WTC11 (cell line): Measurements from ENCODE around the gene PLXDC2. TPM values are rescaled to one million over a fixed set of nuclear protein-coding genes. Genes with fewer than 3 reads are reported as not detected.

Experiments used
- ATAC-seq: fragments of 200-7000 bp; cut with Tn5 transposase; 2 replicates; pipeline ENCODE4 v1.10.0; 2021; ENCODE audit warnings: mild to moderate bottlenecking, moderate library complexity
- CTCF ChIA-PET: fragments of 300-600 bp; sonication (Branson Sonifier 250); formaldehyde crosslinking; loops from one replicate; lab custom pipeline; 2021; ENCODE audit warnings: antibody characterized with exemption; lab: Charles Lee
- POLR2A ChIA-PET: fragments of 350-600 bp; sonication (Branson Sonifier 250); formaldehyde crosslinking; loops from one replicate; lab custom pipeline; 2021; ENCODE audit warnings: antibody characterized with exemption; lab: Charles Lee
- DNase-seq: peaks from one replicate; pipeline ENCODE4 v3.0.0; 2021; ENCODE audit warnings: low spot score
- H3K27ac Mint-ChIP-seq: 2 replicates; pipeline ENCODE4 v1.8.0; 2021; ENCODE audit warnings: mixed read lengths
- H3K27me3 Mint-ChIP-seq: 2 replicates; pipeline ENCODE4 v1.8.0; 2021; ENCODE audit warnings: low read depth, mild to moderate bottlenecking, moderate library complexity, mixed read lengths
- H3K36me3 Mint-ChIP-seq: 2 replicates; pipeline ENCODE4 v1.8.0; 2021; ENCODE audit warnings: mixed read lengths
- H3K4me1 Mint-ChIP-seq: 2 replicates; pipeline ENCODE4 v1.8.0; 2022; ENCODE audit warnings: mixed read lengths
- H3K4me3 Mint-ChIP-seq: 2 replicates; pipeline ENCODE4 v1.8.0; 2021; ENCODE audit warnings: mild to moderate bottlenecking, moderate library complexity, mixed read lengths
- H3K9me3 Mint-ChIP-seq: 2 replicates; pipeline ENCODE4 v1.8.0; 2021; ENCODE audit warnings: mixed read lengths
- ELF4 ChIP-seq: sonication (generic); formaldehyde crosslinking; IDR thresholded peaks from 2 replicates; pipeline ENCODE4 v1.8.1; 2022; ENCODE audit warnings: low read depth, mild to moderate bottlenecking, moderate library complexity, missing genetic modification reagents
- ESRRA ChIP-seq: sonication (generic); formaldehyde crosslinking; IDR thresholded peaks from 2 replicates; pipeline ENCODE4 v1.8.1; 2022; ENCODE audit warnings: mild to moderate bottlenecking, missing genetic modification reagents, borderline replicate concordance
- ETV6 ChIP-seq: sonication (generic); formaldehyde crosslinking; IDR thresholded peaks from 2 replicates; pipeline ENCODE4 v1.8.1; 2022; ENCODE audit warnings: mild to moderate bottlenecking, missing genetic modification reagents
- GTF2I ChIP-seq: fragments of 250-450 bp; sonication (Bioruptor Pico); conservative IDR thresholded peaks from 2 replicates; pipeline ENCODE4 v1.4.0; 2021; ENCODE audit warnings: mild to moderate bottlenecking
- JAZF1 ChIP-seq: fragments of 250-450 bp; sonication (Bioruptor Pico); IDR thresholded peaks from 2 replicates; pipeline ENCODE4 v1.9.0; 2021; ENCODE audit warnings: moderate library complexity, mild to moderate bottlenecking, inconsistent platforms
- JUN ChIP-seq: sonication (generic); formaldehyde crosslinking; IDR thresholded peaks from 2 replicates; pipeline ENCODE4 v1.8.0; 2023; ENCODE audit warnings: mild to moderate bottlenecking, missing genetic modification reagents
- MXD4 ChIP-seq: fragments of 250-450 bp; sonication (Bioruptor Pico); IDR thresholded peaks from 2 replicates; pipeline ENCODE4 v1.8.0; 2021; ENCODE audit warnings: mild to moderate bottlenecking, moderate library complexity, borderline replicate concordance
- NR2C2 ChIP-seq: sonication (generic); formaldehyde crosslinking; IDR thresholded peaks from 2 replicates; pipeline ENCODE4 v1.8.0; 2022; ENCODE audit warnings: mild to moderate bottlenecking, missing genetic modification reagents
- PRRX2 ChIP-seq: fragments of 250-450 bp; sonication (Bioruptor Pico); IDR thresholded peaks from 2 replicates; pipeline ENCODE4 v1.8.0; 2021; ENCODE audit warnings: mild to moderate bottlenecking
- RORB ChIP-seq: fragments of 250-450 bp; sonication (Bioruptor Pico); IDR thresholded peaks from 2 replicates; pipeline ENCODE4 v1.9.0; 2021; ENCODE audit warnings: mild to moderate bottlenecking
- USF2 ChIP-seq: sonication (generic); formaldehyde crosslinking; IDR thresholded peaks from 2 replicates; pipeline ENCODE4 v1.8.1; 2023; ENCODE audit warnings: mild to moderate bottlenecking, missing genetic modification reagents, moderate library complexity
- ZNF219 ChIP-seq: sonication (generic); formaldehyde crosslinking; IDR thresholded peaks from 2 replicates; pipeline ENCODE4 v1.8.0; 2023; ENCODE audit warnings: missing genetic modification reagents, mild to moderate bottlenecking, borderline replicate concordance
- ZNF423 ChIP-seq: fragments of 250-450 bp; sonication (Bioruptor Pico); IDR thresholded peaks from 2 replicates; pipeline ENCODE4 v2.1.2; 2022; ENCODE audit warnings: mild to moderate bottlenecking, moderate library complexity
- ZNF532 ChIP-seq: fragments of 250-450 bp; sonication (Bioruptor Pico); IDR thresholded peaks from 2 replicates; pipeline ENCODE4 v1.9.0; 2021; ENCODE audit warnings: mild to moderate bottlenecking, borderline replicate concordance
- ZNF671 ChIP-seq: fragments of 250-450 bp; sonication (Bioruptor Pico); IDR thresholded peaks from 2 replicates; pipeline ENCODE4 v1.8.0; 2021; ENCODE audit warnings: mild to moderate bottlenecking
- total RNA-seq: library from RNA; stranded (reverse); gene quantifications from 3 replicates; pipeline ENCODE4 v1.2.3, GENCODE V29; 2021
- TF ChIP-seq, protein P1 (sequence below): fragments of 250-450 bp; sonication (Bioruptor Pico); IDR thresholded peaks from 2 replicates; pipeline ENCODE4 v1.8.0; 2021; ENCODE audit warnings: mild to moderate bottlenecking
- TF ChIP-seq, protein P2 (sequence below): sonication (generic); formaldehyde crosslinking; IDR thresholded peaks from 2 replicates; pipeline ENCODE4 v1.8.0; 2022; ENCODE audit warnings: missing genetic modification reagents

PLXDC2 gene
- total RNA-seq, 1 experiment from 2014 or later: 31.7 TPM

DNA sequence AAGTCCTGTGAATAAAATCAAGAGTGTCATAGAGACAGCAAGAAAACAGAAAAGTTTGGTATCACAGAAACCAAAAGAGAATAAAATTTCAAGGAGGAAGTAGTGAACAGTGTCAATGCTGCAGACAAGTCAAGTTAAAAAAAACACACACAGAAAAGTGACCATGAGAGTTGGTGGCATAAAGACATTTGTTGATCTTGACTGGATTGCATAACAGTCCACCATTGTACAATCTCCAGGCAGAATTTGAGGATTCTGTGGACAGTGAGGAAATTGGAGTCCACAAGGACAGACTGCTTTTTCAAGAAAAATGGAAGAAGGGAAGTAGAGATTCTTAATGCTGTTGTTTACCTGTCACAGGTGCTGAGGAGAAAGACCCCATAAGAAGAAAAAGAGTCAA is 412.5 kb downstream of the PLXDC2 start (continued):
- TF ChIP-seq, protein P1, sequence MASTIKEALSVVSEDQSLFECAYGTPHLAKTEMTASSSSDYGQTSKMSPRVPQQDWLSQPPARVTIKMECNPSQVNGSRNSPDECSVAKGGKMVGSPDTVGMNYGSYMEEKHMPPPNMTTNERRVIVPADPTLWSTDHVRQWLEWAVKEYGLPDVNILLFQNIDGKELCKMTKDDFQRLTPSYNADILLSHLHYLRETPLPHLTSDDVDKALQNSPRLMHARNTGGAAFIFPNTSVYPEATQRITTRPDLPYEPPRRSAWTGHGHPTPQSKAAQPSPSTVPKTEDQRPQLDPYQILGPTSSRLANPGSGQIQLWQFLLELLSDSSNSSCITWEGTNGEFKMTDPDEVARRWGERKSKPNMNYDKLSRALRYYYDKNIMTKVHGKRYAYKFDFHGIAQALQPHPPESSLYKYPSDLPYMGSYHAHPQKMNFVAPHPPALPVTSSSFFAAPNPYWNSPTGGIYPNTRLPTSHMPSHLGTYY (CRISPR knock-in tag): no peak
- TF ChIP-seq ETV6 (CRISPR knock-in tag): no peak

DNA sequence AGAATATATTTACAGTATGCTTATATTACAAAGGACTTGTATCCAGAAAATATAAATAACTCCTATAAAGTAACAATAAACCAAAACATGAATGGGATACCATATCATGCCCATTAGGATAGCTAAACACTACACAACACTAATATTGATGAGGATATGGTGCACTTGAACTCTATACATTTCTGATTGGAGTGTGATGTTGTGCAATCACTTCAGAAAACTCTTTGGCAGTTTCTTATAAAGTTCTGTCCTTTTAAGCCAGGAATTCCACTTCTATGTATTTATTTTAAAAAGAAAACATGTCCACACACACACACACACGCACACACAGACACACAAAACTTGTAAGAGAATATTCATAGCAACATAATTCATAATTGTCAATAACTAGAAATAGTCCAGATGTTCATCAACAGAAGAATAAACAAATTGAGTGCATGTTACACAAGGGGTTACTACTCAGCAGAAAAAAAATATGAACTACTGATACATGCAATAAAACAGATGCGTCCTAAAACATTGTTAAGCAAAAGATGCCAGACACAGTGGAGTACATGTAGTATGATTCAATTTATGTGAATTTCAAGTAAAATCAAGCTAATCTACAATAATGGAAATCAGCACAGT is 416.0 kb downstream of the PLXDC2 start:
- Mint-ChIP-seq H3K27ac (no peak overlapping the region), H3K27me3 (no peaks in the 10 kb centered on the region), H3K9me3 (peaks cover 6% of the 10 kb centered on the region; the same call in 1 of the 2 replicates), H3K4me3 (no peak overlapping the region), H3K36me3 (no peaks in the 10 kb centered on the region), H3K4me1 (peaks cover 13% of the 10 kb centered on the region)
- DNase-seq (no peak), ATAC-seq (no peak)
- CTCF ChIA-PET: no interaction called here
- TF ChIP-seq GTF2I (CRISPR knock-in tag): no peak
- TF ChIP-seq ESRRA (CRISPR knock-in tag): no peak
- POLR2A ChIA-PET: no interaction called here

- Mint-ChIP-seq H3K36me3 (no peaks in the 10 kb centered on the region), H3K4me3 (no peak overlapping the region), H3K9me3 (no peaks in the 10 kb centered on the region), H3K4me1 (peaks cover 13% of the 10 kb centered on the region), H3K27me3 (no peaks in the 10 kb centered on the region), H3K27ac (no peak overlapping the region)
- DNase-seq: no peak
- TF ChIP-seq JAZF1 (CRISPR knock-in tag): no peak
- TF ChIP-seq GTF2I (CRISPR knock-in tag): no peak
- TF ChIP-seq, protein P2, sequence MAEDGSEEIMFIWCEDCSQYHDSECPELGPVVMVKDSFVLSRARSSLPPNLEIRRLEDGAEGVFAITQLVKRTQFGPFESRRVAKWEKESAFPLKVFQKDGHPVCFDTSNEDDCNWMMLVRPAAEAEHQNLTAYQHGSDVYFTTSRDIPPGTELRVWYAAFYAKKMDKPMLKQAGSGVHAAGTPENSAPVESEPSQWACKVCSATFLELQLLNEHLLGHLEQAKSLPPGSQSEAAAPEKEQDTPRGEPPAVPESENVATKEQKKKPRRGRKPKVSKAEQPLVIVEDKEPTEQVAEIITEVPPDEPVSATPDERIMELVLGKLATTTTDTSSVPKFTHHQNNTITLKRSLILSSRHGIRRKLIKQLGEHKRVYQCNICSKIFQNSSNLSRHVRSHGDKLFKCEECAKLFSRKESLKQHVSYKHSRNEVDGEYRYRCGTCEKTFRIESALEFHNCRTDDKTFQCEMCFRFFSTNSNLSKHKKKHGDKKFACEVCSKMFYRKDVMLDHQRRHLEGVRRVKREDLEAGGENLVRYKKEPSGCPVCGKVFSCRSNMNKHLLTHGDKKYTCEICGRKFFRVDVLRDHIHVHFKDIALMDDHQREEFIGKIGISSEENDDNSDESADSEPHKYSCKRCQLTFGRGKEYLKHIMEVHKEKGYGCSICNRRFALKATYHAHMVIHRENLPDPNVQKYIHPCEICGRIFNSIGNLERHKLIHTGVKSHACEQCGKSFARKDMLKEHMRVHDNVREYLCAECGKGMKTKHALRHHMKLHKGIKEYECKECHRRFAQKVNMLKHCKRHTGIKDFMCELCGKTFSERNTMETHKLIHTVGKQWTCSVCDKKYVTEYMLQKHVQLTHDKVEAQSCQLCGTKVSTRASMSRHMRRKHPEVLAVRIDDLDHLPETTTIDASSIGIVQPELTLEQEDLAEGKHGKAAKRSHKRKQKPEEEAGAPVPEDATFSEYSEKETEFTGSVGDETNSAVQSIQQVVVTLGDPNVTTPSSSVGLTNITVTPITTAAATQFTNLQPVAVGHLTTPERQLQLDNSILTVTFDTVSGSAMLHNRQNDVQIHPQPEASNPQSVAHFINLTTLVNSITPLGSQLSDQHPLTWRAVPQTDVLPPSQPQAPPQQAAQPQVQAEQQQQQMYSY: no peak
- TF ChIP-seq RORB (CRISPR knock-in tag): no peak
- no peak for TF ChIP-seq USF2 (CRISPR knock-in tag)
- no peak for TF ChIP-seq ETV6 (CRISPR knock-in tag)
- TF ChIP-seq PRRX2: no peak
- TF ChIP-seq ZNF671 (CRISPR knock-in tag): no peak
- TF ChIP-seq ZNF532 (CRISPR knock-in tag): no peak
- TF ChIP-seq ELF4 (CRISPR knock-in tag): no peak
- no peak for TF ChIP-seq MXD4 (CRISPR knock-in tag)
- TF ChIP-seq NR2C2 (CRISPR knock-in tag): no peak
- no peak for TF ChIP-seq ZNF423
- no peak for TF ChIP-seq ZNF219 (CRISPR knock-in tag)
- no peak for TF ChIP-seq JUN
- ATAC-seq: peak; percentile 70
- ChIA-PET POLR2A (no interaction called here), CTCF (no interaction called here)
Measured at GRCh38 chr10:20233423-20233822, 417.2 kb downstream of the PLXDC2 start.
